HCEC 1CT (cell line): ENCODE data around the gene EMC9.
"Not testable (repeated sequence)": the region's sequence is repeated elsewhere in the genome, so short reads cannot be mapped to it uniquely, and the experiment has no call there.

Source experiments
- DNase-seq: peaks from one replicate; pipeline ENCODE4 v3.0.0-alpha.2; 2017

EMC9 gene

DNA sequence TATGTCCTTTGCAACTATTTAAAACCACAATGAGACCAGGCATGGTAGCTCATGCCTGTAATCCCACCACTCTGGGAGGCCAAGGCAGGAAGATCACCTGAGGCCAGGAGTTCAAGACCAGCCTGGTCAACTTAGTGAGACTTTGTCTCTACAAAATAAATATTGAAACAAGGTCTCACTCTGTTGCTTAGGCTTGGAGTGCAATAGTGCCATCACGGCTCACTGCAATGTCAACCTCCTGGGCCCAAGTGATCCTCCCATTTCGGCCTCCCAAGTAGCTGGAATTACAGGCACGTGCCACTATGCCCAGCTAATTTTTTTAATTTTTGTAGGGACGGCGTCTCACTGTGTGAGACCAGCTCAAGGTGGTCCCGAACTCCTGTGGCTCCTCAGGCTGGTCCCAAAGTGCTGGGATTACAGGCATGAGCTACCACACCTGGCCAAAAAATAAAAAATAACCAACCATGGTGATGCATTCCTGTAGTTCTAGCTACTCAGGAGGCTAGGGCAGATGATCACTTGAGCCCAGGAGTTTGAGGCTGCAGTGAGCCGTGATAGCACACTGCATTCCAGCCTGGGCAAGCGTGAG is 11.9 kb downstream of the EMC9 start:
- DNase-seq: no peak

DNA sequence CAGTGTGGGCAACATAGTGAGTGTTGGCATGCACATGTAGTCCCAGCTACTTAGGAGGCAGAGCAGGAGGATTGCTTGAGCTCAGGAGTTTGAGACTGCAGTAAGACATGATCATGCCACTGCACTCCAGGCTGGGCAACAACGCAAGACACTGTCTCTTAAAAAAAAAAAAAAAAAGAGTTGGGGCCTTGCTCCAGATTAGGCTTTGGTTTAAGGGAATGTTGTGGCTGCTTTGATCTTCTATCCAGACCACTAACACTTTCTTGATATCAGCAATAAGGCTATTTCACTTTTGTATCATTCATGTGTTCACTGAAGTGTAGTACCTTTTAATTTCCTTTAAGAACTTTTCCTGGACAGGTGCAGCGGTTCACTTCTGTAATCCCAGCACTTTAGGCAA is 13.7 kb downstream of the EMC9 start:
- DNase-seq: no peak

DNA sequence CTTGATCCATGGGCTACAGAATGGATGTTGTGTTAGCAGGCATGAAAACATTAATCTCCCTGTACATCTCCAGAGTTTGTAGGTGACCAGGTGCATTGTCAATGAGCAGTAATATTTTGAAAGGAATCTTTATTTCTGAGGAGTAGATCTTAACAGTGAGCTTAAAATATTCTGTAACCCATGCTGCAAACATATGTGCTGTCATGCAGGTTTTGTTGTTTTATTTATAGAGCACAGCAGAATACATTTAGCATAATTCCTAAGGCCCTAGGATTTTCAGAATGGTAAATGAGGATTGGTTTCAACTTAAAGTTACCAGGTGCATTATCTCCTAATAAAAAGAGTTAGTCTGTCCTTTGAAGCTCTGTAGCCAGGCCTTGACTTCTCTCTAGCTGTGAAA is 14.5 kb downstream of the EMC9 start:
- no peak for DNase-seq

DNA sequence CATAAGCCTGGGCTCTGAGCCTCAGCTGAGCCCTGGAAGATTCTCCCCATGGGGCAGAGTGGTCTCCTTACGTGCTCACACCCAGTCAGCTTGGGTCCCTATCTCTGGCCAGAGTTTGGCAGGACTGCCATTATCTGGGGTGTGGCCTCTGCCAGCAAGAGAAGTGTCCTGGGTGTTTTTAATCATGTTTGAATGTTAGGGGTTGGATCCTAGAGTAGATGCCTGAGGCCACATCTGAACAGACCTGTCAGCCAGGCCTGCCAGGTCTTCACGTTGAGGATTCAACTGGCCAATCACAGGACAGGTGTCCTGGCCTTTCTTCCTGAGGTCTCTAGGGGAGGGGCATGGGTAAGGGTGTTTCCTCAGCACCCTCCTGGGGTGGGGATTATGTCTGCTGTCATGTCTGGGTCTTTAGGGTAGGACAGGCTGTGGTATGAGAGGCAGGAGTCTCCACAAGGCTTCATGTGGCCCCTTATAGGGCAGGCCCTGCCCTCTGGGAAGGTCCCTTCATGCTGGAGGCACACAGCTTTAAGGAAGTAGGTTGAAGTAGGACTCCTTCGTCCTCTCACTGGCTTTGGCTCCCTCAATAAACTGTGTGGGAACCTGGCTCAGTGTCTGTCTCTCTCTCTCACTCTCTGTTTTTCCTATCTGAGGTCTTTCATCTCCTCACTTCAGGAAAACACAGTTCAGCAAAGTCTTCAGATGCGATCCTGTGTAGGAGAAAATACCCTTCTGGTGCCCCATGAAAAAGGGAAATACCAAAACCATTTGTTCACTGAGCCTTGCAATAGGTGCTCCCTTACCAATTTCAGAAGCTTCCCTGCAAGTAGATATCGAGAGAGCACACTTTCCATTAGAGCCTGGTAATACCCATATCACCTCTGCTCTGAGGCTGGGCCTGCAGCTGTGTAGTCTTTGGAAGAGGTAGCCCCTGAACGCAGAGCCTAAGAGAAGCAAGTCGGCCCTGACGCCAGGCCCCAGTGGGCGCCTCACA is 17.7 kb downstream of the EMC9 start:
- DNase-seq: no peak

DNA sequence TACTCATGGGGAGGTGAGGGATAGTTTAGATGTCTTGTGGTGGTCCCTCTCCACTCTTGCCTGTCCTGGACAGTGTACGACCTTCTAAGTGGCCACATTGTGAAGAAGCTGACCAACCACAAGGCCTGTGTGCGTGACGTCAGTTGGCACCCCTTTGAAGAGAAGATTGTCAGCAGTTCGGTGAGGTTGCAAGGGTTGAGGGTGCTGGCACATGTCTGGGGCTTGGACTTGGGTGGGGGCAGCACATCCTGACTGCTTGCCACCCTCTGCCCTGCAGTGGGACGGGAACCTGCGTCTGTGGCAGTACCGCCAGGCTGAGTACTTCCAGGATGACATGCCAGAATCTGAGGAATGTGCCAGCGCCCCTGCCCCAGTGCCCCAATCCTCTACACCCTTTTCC is 18.5 kb downstream of the EMC9 start:
- no peak for DNase-seq

DNA sequence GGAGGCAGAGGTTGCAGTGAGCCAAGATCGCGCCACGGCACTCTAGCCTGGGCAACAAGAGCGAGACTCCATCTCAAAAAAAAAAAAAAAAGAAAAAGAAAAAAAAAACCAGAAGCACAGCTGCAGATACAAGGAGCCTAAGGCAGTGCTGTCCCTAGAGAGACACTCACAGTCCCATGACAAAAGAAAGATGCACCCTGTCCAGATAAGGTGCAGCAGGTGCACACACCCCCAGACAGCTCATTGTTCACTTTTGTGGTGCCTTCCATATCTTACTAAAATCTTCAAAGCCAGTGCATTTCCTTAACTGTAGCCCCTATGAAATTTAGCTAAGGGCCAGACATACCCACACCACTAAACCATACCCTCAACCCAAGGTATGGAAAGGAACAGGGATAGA is 19.0 kb downstream of the EMC9 start:
- DNase-seq: no peak

DNA sequence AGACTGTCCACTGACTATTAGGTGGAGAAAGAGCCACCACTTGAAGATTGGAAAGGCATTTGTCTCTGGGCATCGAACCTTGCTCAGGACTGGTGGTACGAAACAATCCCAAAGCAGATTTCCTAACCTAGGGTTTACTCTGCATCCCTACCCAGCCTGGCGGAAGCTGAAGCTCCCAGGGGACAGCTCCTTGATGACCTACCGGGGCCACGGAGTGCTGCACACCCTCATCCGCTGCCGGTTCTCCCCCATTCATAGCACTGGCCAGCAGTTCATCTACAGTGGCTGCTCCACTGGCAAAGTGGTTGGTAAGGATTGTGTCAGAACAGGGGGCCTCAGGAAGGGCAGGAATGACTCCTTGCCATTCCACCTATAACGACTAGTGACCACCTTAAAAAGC is 20.2 kb downstream of the EMC9 start:
- DNase-seq: no peak

DNA sequence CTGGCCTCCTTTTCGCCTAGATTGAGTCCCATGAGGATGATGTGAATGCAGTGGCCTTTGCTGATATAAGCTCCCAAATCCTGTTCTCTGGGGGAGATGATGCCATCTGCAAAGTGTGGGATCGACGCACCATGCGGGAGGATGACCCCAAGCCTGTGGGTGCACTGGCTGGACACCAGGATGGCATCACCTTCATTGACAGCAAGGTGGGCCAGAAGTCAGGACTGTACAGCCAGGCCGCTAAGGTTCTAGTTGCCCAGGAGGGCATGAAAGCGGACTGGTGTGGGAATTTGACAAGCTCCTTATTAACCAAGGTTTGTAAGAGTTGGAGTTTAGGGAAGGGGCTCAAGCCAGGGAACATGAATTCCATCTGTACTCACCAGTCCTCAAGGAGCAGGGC is 21.7 kb downstream of the EMC9 start:
- no peak for DNase-seq

DNA sequence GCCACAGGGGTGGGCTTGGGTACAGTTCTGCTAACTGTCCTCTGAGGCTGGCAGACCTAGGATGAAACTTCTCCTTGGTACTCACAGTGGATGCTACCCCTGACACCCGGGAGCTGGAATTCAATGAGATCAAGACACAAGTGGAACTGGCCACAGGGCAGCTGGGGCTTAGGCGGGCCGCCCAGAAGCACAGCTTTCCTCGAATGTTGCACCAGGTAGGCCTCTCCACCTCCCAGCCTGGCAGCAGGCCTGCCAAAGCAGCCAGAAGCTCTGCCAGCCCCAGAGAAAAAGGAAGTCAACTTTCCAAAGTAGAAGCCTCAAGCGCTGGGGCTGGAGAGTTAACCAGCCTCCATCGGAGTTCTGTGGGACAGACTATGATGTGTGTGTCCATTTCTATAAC is 24.2 kb downstream of the EMC9 start:
- no peak for DNase-seq

GRCh38 chr14:24116128-24116814 is 25.1 kb downstream of the EMC9 start:
- DNase-seq: no peak

DNA sequence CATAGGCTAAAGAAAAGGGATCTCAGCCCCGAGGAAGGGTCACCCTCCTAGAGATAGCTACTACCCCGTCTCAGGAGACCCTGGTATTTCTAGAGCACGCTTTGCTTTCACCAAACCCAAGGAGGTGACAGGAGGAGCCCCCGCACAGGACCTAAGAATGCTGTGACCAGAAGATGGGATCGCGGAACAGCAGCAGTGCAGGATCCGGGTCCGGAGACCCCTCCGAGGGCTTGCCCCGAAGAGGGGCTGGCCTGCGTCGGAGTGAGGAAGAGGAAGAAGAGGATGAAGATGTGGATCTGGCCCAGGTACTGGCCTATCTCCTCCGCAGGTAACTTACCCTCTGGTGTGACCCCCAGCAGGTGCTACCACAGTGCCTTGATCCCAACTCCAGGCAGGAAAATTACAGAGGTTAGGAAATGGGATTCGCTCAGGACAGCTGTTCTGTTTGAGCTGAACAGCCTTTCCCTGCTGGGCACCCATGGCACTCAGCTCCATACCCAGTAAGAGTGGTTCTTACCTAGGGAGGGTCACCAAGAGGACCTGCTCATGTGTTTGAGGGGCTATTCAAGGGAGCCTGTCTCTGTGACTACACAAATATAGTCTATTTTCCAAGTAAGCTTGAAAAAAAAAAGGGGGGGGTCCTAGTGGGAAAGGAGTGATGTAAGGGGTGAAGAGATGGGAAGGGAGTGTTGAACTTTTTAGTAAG is 25.8 kb downstream of the EMC9 start:
- DNase-seq: no peak

- DNase-seq: peak; percentile 100
Observed at GRCh38 chr14:24114532-24115421, 26.6 kb downstream of the EMC9 start, which contains the start of the genes DCAF11 and NRL. Gene DCAF11, plus strand, starts transcription at chr14:24114777. Its CDS starts 818 bp downstream, at chr14:24115595. Gene NRL, minus strand, starts transcription at chr14:24114949. Its CDS starts 32,101 bp downstream, at chr14:24082848.

- DNase-seq: peak; percentile 90
Observed at GRCh38 chr14:24113801-24114531, 27.4 kb downstream of the EMC9 start.

GRCh38 chr14:24113379-24113800 is 28.0 kb downstream of the EMC9 start:
- DNase-seq: peak; percentile 1

DNA sequence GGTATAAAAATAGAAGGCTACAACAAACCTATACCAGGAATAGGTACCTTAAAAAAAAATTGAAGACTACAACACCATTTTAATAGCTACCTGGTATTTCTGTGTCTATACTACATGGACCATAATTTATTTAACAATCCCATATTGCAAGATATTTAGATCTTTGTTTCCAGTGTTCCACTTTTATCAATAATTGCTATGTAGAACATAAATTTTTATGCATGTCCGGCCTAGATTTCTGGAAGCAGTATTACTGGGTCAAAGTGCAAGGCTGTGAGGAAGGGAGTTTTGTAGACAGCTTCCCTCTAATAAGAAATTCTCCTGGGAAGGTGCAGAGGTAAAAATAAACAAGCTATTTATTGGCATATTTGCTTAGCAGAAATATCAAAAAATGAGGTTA is 30.9 kb downstream of the EMC9 start:
- no peak for DNase-seq

GRCh38 chr14:24110060-24110459 is 31.3 kb downstream of the EMC9 start:
- DNase-seq: no peak

DNA sequence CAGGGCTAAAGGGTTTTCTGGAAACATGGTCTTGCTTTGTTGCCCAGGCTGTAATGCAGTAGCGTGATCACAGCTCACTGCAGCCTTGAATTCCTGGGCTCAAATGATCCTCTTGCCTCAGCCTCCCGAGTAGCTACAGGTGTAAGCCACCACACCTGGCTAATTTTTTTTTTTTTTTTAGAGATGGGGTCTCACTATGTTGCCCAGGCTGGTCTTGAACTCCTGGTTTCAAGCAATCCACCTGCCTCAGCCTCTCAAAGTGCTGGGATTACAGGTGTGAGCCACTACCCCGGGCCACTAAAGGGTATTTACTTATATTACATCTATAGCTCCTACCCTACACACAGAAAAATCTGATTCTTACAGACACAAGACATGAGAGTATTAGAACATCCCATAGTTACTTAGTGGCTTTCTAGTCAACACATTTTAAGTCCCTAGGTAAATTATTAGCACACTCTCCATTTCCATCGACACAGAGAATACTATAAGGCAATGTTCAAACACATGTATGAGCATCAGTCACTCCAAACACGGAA is 33.0 kb downstream of the EMC9 start:
- DNase-seq: no peak

DNA sequence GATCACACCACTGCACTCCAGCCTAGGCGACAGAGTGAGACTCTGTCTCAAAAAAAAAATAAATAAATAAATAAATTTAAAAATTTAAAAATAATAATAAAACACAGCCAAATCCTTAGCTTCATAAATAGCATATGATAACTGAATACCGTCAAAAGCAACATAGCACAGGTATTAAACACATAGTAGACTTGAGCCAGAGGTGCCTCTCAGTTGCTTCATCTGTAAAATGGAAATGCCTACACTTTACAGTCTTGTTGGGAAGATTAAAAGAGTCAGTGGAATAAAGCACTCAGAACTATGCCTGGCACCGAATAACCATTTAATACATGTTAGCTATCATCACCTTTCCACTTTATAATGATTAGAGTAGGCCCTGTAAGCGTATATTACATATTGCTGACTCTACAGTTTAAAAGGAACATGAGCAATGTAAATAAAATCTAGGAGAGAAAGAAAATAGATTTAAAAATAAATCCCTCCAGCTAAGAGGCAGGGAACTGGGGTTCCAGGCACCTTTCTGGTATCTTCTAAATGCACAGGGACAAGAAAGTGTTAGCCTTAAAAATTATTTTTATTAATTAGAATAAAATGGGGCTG is 34.6 kb downstream of the EMC9 start:
- no peak for DNase-seq

DNA sequence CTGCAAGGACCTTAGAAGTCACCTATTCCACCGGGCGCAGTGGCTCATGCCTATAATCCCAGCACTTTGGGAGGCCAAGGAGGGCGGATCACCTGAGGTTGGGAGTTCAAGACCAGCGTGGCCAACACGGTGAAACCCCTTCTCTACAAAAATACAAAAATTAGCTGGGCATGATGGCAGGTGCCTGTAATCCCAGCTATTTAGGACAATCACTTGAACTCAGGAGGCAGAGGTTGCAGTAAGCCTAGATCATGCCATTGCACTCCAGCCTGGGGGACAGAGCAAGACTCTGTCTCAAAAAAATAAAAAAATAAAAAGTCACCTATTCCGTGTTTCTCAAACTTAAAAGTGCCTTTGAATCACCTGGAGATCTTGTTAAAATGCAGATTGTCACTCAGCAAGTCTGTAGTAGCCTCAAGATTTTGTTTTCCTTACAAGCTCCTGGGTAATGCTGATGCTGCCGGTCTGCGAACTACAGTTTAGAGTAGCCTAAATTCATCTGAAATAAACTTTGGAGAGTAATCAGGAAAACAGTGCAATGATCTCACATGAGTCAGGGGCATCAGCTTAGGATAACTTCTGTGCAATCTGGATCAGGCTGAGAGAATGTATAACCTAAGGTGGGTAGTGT is 35.7 kb downstream of the EMC9 start:
- DNase-seq: not testable (repeated sequence)

DNA sequence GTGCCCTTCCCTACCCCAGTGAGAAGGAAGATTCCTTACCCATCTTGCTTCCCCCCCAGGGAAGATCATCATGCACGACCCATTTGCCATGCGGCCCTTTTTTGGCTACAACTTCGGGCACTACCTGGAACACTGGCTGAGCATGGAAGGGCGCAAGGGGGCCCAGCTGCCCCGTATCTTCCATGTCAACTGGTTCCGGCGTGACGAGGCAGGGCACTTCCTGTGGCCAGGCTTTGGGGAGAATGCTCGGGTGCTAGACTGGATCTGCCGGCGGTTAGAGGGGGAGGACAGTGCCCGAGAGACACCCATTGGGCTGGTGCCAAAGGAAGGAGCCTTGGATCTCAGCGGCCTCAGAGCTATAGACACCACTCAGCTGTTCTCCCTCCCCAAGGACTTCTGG is 37.9 kb downstream of the EMC9 start:
- no peak for DNase-seq
